H7 (cell line): Measurements from ENCODE around the gene ILK. TPM values are rescaled to one million over a fixed set of nuclear protein-coding genes. Genes with fewer than 3 reads are reported as not detected.

Experiments
- DNase-seq: peaks from one replicate; pipeline ENCODE4 v3.0.0; 2012
- H3K27me3 ChIP-seq: 2 replicates; pipeline ENCODE4 v1.6.0; 2011; ENCODE audit warnings: mild to moderate bottlenecking, low read length; ENCODE audit not compliant: control insufficient read depth, insufficient read depth
- H3K36me3 ChIP-seq: replicated peaks from 2 replicates; pipeline ENCODE4 v1.5.1; 2011; ENCODE audit warnings: low read length; ENCODE audit not compliant: control insufficient read depth, insufficient read depth
- H3K4me3 ChIP-seq: 2 replicates; pipeline ENCODE4 v1.5.1; 2011; ENCODE audit warnings: low read depth, mild to moderate bottlenecking, control low read depth, low read length, moderate library complexity; ENCODE audit not compliant: insufficient read depth
- total RNA-seq: library from RNA; depleted of rRNA; stranded (reverse); fragments of >200 nt; shearing (Covaris generic); gene quantifications from 2 replicates; pipeline ENCODE4 v1.2.3, GENCODE V29; 2014

ILK gene
- total RNA-seq, 1 experiment from 2014 or later, result 130 TPM

- H3K36me3 ChIP-seq, result no peaks in the 10 kb centered on the region
- H3K4me3 ChIP-seq, result no peak overlapping the region
- H3K27me3 ChIP-seq, result no peaks in the 10 kb centered on the region
- no peak for DNase-seq
These were observed 37.6 kb downstream of the ILK start for GRCh38 chr11:6640985-6641701.

DNA sequence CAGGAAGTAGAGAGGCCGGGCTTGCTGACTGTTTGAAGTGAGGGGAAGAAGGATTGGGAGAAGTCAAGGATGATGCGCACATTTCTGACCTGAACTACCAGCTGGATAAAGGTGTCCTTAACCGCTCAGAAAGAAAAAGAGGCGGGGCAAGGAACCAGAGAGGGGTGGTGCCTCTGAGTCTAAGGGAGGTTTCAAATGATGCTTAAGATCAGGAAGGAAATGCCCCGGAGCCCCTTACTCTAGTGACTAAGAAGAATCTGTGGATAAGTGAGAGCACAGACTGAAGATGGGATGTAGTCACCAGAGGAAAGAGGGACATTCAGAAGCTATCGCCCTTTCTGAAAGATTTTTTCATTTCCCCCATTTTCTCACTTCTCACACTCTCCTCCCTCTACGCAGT lies 39.4 kb downstream of the ILK start:
- Histone ChIP-seq H3K4me3 (no peak overlapping the region), H3K27me3 (no peaks in the 10 kb centered on the region), H3K36me3 (no peaks in the 10 kb centered on the region)
- peak; percentile 53 for DNase-seq

DNA sequence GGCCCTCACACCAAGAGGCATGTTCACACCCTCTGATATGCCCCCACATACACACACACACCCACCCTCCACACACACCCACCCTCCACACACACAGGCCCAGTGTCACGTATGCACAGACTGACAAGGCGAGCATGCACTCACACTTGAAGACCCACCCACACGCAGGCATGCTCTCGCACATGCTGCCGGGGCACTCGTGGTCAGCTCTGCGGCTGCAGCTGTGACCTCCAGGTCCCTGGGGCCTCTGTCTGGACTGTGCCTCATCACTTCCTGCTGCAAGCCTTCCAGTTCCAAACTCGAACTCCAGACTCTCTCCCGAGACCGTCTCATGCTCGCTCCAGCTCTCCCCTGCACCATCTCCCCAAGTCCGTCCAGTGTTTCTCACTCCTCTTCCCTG lies 42.5 kb downstream of the ILK start:
- Histone ChIP-seq H3K27me3 (no peaks in the 10 kb centered on the region; the same call in 1 of the 2 replicates), H3K4me3 (no peak overlapping the region), H3K36me3 (no peaks in the 10 kb centered on the region)
- DNase-seq, result no peak

- H3K27me3 ChIP-seq, result no peaks in the 10 kb centered on the region; the same call in 1 of the 2 replicates
- no peak for DNase-seq
- H3K4me3 ChIP-seq, result no peak overlapping the region
These were observed 43.0 kb downstream of the ILK start for GRCh38 chr11:6646576-6646917.

GRCh38 chr11:6646918-6647679 lies 43.5 kb downstream of the ILK start:
- no peak overlapping the region for H3K4me3 ChIP-seq
- H3K27me3 ChIP-seq, result no peaks in the 10 kb centered on the region; the same call in 1 of the 2 replicates
- DNase-seq, result peak; percentile 70
- no peaks in the 10 kb centered on the region for H3K36me3 ChIP-seq

More at GRCh38 chr11:6646576-6646917, 43.0 kb downstream of the ILK start:
- no peaks in the 10 kb centered on the region for H3K36me3 ChIP-seq

DNA sequence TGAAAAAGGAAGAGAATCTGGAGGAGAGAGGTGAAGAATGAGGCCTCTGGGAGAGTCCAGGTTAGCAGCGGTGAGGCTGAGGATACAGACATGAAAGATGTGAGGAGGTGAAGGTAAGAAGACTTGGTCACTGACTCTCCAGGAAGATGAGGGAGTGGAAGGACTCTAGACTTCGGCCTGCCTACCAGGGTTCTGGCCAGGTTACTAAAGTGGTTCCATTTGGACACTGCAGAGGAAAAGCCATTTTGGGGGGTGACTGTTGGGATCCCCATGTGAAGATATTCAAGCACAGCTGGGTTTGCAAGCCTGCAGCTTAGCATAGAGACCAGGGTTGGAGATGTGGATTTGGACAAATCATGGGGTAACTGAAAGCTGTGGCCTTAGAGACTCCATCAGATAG lies 44.3 kb downstream of the ILK start:
- DNase-seq, result no peak
- Histone ChIP-seq H3K27me3 (no peaks in the 10 kb centered on the region; the same call in 1 of the 2 replicates), H3K4me3 (no peak overlapping the region), H3K36me3 (no peaks in the 10 kb centered on the region)

GRCh38 chr11:6648501-6648900 lies 44.9 kb downstream of the ILK start:
- H3K27me3 ChIP-seq, result no peaks in the 10 kb centered on the region; the same call in 1 of the 2 replicates
- no peak overlapping the region for H3K4me3 ChIP-seq
- no peaks in the 10 kb centered on the region for H3K36me3 ChIP-seq
- DNase-seq, result peak; percentile 8

- no peak overlapping the region for H3K4me3 ChIP-seq
These were observed 46.5 kb downstream of the ILK start for GRCh38 chr11:6650104-6650503.

GRCh38 chr11:6650980-6651379 lies 47.4 kb downstream of the ILK start:
- peak; percentile 6 for DNase-seq
- Histone ChIP-seq H3K27me3 (peaks cover 11% of the 10 kb centered on the region), H3K36me3 (no peaks in the 10 kb centered on the region), H3K4me3 (no peak overlapping the region)

More at GRCh38 chr11:6650104-6650503, 46.5 kb downstream of the ILK start:
- peaks cover 9% of the 10 kb centered on the region for H3K27me3 ChIP-seq
- peak; percentile 29 for DNase-seq
- no peaks in the 10 kb centered on the region for H3K36me3 ChIP-seq

DNA sequence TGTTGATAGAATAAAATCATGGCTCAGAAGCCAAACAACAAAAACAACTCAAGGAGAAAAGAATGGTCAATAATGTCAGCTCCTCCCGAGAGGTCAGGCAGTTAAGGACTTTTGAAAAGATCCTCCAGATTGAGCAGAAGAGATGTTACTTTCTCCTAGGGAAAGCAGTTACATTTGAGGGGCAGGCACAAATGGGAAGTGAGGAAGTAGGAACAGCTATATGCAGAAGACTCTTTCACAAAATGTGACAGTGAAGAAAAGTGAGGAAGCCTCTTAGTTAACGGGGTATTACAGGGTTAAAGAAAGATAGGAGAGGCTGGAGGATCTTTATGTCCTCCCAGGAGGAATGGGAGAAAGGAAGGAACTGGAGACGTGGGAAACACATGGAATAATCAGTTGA lies 48.6 kb downstream of the ILK start:
- H3K36me3 ChIP-seq, result no peaks in the 10 kb centered on the region
- peak; percentile 12 for DNase-seq
- no peak overlapping the region for H3K4me3 ChIP-seq
- peaks cover 19% of the 10 kb centered on the region for H3K27me3 ChIP-seq

DNA sequence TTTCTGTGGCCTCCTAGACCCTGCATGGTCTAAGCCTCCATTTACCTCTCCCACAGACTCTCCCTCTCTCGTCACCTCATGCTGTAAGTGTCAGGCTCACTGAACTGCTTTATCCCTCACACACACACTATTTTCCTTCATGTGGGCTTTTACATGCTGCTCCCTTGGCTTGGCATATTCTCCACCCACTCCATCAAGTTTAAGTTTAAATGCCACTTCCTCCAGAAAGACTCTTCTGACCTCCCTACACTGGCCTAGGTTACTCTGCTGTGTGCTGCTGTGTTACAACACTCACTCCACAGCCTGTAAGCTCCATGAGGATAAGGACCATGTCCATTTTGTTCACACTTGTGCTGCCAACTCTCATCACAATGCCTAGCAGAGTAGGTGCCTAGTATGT lies 49.5 kb downstream of the ILK start:
- Histone ChIP-seq H3K4me3 (no peak overlapping the region), H3K27me3 (peaks cover 24% of the 10 kb centered on the region), H3K36me3 (no peaks in the 10 kb centered on the region)
- DNase-seq, result no peak

GRCh38 chr11:6653656-6654055 lies 50.1 kb downstream of the ILK start:
- no peak for DNase-seq
- Histone ChIP-seq H3K36me3 (no peaks in the 10 kb centered on the region), H3K4me3 (no peak overlapping the region), H3K27me3 (peaks cover 24% of the 10 kb centered on the region)

DNA sequence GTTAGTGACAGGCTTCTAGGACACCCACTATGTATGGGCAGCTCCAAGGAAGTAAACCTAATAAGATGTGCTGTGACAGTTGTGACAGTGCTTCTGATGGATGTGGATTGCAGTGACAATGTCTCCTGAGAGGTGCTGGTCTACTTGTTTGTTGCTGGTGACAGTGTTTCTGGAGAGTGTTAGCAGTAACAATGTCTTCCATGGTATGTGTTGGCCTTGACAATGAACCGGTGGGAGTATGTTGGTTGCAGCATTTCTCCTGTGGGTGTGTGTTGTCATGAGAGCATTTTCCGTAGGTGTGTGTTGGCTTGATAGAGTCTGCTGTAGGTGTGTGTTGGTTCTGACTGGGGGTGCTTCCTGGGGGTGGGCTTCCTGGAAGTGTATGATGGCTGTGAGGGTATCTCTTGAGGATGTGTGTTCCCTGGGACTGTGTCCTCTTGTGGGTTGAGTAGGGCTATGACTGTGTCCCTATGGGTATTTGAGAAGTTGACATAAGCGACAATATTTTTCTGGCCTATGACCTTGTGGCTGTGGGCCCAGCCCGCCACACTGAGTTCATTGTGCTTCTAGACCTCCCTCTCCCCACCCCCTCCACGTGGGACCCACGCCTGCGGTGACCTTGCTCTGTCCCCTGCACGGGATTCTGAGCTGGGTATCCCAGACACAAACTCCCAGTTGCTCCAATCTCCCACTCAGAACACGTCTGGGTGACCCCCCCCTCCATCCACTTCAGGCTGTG lies 50.9 kb downstream of the ILK start:
- H3K4me3 ChIP-seq, result peak overlapping the region; percentile 36
- DNase-seq, result no peak
- H3K36me3 ChIP-seq, result no peaks in the 10 kb centered on the region
- peaks cover 24% of the 10 kb centered on the region for H3K27me3 ChIP-seq

DNA sequence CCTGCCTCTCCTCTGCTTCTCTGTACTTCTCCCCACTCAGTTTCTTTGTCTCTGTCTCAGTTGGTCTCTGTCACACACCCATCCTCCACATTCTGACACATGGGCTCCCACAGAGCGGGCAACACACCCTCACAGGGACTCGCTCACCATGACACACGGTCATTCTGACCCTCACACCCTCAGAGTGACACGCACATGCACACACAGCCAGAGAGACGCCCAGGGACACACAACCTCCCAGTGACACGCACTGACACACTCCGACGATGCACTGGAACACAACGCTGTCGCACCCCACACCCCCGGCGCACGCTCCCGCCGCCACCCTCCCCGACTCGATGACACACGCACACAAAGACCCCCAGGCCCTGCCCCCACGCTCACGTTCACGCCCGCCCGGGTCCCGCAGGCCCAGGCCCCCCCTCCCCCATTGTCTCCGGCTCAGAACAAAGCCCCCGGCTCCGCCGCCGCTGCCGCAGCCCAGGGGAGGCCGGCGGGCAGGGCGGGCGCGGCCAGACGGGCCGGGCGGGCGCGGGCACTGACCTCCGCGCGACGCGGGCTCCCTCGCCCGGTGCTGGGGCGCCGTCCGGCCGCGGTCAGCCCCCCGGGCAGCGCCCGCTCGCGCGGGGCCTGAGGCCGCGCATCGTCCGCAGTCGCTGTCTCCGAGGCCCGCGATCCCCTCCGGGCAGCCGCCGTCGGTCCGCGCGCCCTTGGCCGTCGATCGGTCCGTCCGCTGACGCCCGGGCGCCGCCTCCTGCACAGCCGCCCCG lies 51.6 kb downstream of the ILK start:
- Histone ChIP-seq H3K27me3 (peaks cover 24% of the 10 kb centered on the region), H3K36me3 (no peaks in the 10 kb centered on the region), H3K4me3 (peak overlapping the region; percentile 36)
- no peak for DNase-seq
